Left cardiac atrium (tissue), 4 donors: Measurements from ENCODE around the gene ARHGAP44. TPM values are rescaled to one million over a fixed set of nuclear protein-coding genes. Genes with fewer than 3 reads are reported as not detected.

Experiments
- ATAC-seq, 2 donors: fragments of 200-7000 bp; cut with Tn5 transposase; one replicate each; pipeline ENCODE4 v1.9.1; 2020; ENCODE audit warnings: mild to moderate bottlenecking in 2 of 2, moderate library complexity in 2 of 2
- DNase-seq: peaks from one replicate; pipeline ENCODE4 v3.0.0-alpha.2; 2020
- intact Hi-C, 2 donors: fragments of 100-400 bp; cut with DNase I; formaldehyde crosslinking; loops; one replicate each; pipeline versions ENCODE4 v1.14.1 to v1.15.1; 2022 to 2023
- long read RNA-seq: library from polyadenylated mRNA; unstranded; transcript quantifications from one replicate; pipeline ENCODE4 v2.0.0, GENCODE V29; 2021
- total RNA-seq, 2 donors: library from RNA; stranded (reverse); fragmentation: NEBNext Ultra II Directional; extraction: Animal tissue kit (Norgen Biotek cat#: 25700); gene quantifications; one replicate each; pipeline ENCODE4 v1.2.1, GENCODE V29; 2021
- donor health status: DM: no; HTN: yes; CAD: no.
- donor health status: DM: no; HTN: yes; CAD: no; lungs with severe emphysema.
- donor health status: DM: yes; HTN: yes; CAD: no.
- donor health status: Dilated cardiomyopathy.

The ARHGAP44 gene, protein sequence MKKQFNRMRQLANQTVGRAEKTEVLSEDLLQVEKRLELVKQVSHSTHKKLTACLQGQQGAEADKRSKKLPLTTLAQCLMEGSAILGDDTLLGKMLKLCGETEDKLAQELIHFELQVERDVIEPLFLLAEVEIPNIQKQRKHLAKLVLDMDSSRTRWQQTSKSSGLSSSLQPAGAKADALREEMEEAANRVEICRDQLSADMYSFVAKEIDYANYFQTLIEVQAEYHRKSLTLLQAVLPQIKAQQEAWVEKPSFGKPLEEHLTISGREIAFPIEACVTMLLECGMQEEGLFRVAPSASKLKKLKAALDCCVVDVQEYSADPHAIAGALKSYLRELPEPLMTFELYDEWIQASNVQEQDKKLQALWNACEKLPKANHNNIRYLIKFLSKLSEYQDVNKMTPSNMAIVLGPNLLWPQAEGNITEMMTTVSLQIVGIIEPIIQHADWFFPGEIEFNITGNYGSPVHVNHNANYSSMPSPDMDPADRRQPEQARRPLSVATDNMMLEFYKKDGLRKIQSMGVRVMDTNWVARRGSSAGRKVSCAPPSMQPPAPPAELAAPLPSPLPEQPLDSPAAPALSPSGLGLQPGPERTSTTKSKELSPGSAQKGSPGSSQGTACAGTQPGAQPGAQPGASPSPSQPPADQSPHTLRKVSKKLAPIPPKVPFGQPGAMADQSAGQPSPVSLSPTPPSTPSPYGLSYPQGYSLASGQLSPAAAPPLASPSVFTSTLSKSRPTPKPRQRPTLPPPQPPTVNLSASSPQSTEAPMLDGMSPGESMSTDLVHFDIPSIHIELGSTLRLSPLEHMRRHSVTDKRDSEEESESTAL
- total RNA-seq: 10 to 100 TPM in 1 of 2 donors, 1 to 10 TPM in 1; 7.7 to 10.8 TPM
- long read RNA-seq, partial matches to known transcripts: 3 of 4 reads
- long read RNA-seq, other reads (novel, unspliced or antisense): 1 of 4 reads

DNA sequence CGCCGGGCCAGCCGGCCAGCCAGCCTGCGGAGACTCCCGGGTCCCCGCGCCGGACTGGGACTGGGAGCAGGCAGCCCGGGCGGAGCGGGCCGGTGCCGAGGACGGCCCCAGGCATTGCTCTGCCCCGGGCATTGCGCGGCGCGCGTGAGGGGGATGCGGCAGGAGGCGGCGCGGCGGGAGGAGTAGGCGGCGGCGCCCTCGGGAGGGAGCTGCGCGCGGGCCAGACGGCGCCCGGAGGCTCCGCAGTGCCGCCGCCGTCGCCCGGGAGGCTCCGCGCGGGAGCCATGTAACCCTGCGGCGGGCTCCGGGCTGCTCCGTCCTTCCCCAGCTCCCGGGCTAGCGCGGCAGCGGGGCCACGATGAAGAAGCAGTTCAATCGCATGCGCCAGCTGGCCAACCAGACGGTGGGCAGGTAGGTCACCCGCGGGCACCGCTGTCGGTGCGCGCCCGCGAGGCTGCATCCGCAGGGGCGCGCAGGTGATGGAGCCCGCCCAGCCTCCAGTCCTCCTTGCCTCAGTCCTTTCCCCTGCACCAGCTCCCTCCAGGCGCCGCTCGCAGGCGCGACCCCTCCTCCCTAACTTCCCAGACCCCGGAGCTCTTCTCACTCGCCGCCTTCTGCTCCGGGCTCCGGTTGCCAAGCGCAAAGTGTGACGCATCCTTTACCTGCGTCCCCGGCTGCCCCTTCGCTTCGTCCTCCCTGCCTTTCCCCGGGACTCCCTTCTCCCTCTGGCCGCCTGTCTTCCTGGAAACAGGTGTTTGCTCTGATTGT lies at the start of gene ARHGAP44:
Gene ARHGAP44 (plus strand): TSS at position 18 of the 768 bp plus-strand sequence. CDS start 341 bp downstream, at position 359.
- ATAC-seq (peak; percentile 94 to 96), DNase-seq (peak; percentile 79)
- intact Hi-C loops: no loop called here

DNA sequence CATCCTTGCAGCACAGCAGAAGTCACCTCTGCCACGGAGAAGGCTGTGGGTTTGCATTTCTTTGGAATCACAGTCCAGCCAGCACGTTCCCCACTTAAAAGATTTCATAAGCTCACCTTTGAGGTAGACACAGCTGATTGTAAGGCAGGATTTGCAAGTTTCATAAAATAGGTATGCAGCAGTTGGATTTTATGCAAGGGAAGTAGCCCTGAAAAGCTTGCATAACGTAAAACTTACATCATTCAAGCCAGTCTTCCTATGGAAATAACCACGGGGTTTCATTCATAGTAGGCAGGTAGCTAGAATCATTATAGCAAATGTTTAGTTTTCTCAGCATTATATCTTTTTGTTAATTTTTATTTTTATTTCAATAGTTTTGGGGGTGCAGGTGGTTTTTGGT lies 49.8 kb upstream of the ARHGAP44 start:
- no peak for DNase-seq
- intact Hi-C loops: loop anchor here in 1 of 2 donors (10.0 kb wide), 1 partner anchor 55 kb away; no protein-coding TSS in a partner anchor
- no peak for ATAC-seq

DNA sequence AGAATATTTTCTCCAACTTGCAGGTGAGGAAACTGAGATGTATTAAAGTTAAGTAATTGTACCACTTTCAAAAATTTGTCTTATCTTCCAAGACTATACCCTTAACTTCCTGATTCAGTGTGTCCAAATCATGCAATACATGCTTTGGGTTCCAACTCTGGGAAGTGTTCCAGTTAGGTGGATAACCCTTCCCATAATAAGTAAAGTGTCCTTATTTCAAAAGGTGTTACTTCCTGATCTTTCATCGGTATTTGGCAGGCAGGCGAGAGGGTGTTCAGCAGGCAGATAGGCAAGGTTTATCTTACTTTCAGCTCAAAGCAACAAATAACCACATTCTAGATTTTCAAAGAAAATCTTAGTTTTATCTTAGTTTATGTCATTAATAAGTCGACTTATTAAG lies 46.3 kb upstream of the ARHGAP44 start:
- intact Hi-C loops: loop anchor here in 1 of 2 donors (5.0 kb wide), 1 partner anchor 196 kb away; no protein-coding TSS in a partner anchor
- no peak for DNase-seq
- ATAC-seq: peak; percentile 35 to 43

DNA sequence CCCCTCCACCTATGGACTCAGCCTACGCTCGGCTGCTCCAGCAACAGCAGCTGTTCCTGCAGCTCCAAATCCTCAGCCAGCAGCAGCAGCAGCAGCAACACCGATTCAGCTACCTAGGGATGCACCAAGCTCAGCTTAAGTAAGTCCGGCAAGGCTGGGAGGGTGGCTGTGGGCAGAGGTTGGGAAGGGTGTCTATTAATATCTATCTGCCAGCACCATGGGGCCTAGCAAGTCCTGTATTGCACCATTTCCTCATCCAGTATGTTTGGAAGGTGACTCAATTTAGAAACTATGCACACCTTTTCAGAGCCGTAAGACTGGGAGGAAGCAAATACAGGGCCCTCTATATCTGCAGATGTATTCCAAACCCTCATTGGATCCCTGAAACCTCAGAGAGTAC lies 45.0 kb upstream of the ARHGAP44 start:
- intact Hi-C loops: loop anchor here in 1 of 2 donors (5.0 kb wide), 1 partner anchor 197 kb away; no protein-coding TSS in a partner anchor
- DNase-seq (peak; percentile 48), ATAC-seq (peak; percentile 89 to 92)

DNA sequence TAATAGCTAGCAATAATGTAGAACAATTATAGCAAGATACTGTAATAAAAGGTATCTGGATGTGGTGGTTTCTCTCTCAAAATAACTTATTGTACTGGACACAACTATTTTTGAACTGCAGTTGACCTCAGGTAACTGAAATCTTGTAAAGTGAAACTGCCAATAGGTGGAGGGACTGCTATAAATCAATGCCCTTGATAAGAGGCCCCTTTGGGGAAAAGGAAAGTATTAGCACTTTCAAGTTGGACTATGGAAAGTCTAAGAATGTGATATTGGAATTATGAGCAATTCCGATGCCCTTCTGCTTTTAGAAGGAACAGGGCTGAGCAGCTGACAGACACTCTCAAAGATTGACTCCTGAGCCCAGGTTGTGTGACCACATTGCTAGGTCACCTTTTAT lies 44.5 kb upstream of the ARHGAP44 start:
- DNase-seq (no peak), ATAC-seq (no peak)
- intact Hi-C loops: loop anchor here in 1 of 2 donors (5.0 kb wide), 1 partner anchor 197 kb away; no protein-coding TSS in a partner anchor

DNA sequence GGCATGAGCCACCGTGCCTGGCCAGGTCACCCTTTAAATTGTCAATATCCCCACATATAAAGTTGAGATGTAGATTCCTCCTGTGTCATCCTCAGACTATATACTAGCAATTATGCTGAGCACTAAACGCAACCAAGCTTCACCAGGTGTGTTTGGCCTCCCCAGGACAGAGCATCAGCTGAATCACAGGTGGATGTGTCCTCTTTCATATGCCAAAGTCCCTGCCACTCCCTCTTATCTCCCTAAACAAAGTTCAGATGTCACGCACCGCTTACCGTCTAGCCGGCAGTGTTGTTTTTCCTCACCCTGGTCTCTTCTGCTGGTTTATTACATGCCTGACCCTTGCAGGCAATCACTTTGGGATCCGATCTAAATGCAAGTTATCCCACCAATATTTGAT lies 43.8 kb upstream of the ARHGAP44 start:
- no peak for ATAC-seq
- intact Hi-C loops: no loop called here

DNA sequence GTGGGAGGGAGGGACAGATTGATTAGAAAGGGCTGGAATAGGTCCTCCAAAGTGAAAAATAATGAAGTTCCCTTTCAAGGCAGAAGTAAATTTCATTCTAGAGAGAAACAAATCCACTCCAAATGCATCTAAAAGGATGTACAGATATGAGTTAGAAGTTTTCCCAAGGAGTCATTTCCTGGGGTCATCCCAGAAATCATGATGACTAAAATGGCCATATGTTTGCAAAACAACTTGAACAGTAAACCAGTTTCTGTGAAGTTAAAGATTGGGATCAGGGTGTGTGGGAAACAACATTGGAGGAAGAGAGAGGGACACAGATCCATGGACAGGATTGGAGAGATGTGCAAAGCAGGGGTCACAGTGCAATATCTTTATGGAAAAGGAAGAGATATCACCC lies 32.5 kb upstream of the ARHGAP44 start:
- DNase-seq (no peak), ATAC-seq (no peak)
- intact Hi-C loops: no loop called here

More for the DNA sequence above, 43.8 kb upstream of the ARHGAP44 start:
- no peak for DNase-seq

DNA sequence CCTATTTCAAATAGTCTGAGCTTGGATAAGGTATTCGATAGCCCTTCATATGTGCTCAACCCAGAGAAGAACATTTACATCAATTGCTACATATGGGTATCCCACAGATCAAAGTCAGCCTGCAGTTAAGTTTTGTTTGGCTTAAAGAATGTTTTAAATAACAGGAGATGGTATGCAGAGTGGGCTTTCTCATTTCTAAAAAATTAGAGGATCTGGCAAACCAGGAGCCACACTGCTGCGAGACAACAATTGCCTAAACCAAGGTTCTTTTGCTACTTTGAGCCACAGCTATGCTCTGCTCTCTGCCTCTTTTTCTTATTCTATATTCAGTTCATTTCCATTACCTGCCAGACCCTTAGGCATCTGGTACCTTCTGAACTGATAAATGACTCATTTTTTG lies 30.2 kb upstream of the ARHGAP44 start:
- ATAC-seq (no peak), DNase-seq (no peak)
- intact Hi-C loops: no loop called here

DNA sequence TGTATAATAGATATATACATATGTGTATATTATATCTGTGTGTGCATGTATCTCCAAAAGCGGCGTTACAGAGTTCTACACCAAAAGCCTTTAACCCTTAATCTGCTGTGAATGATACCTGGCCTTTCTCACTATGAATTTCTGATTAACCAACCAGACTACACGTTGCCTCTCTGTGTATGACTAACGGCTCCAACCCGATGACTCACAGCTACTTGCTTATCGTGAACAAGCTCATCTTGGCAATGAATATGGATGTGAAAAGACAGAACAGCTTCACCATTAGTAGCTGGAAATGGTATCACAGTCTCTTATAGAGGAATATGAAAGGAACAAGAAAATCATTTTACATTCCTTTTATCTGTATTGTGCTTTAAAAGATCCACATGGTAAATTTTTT lies 23.8 kb upstream of the ARHGAP44 start:
- ATAC-seq: peak; percentile 89 to 96
- intact Hi-C loops: loop anchor here in 1 of 2 donors (10.0 kb wide), 1 partner anchor 219 kb away; no protein-coding TSS in a partner anchor
- DNase-seq: peak; percentile 67

DNA sequence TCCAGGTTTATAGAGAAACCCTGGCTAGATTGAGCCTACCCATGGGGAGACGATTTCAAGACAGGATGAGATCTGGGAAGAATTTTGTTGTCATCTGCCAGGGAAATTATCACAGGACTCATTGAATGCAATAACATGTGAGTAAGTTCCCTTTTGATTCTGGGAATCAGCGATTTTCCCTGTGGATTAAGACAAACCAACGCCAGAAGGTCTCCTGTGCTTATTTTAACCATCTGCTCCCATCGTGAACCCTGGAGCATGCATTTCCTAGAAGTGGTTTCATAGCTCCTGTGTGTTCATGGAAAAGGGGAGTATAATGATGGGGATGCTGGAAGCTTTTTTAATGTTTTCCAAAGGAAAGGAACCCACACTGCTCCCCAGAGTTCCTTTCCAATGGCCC lies 21.0 kb upstream of the ARHGAP44 start:
- intact Hi-C loops: loop anchor here in 1 of 2 donors (10.0 kb wide), 1 partner anchor 217 kb away; no protein-coding TSS in a partner anchor
- DNase-seq (no peak), ATAC-seq (no peak)

DNA sequence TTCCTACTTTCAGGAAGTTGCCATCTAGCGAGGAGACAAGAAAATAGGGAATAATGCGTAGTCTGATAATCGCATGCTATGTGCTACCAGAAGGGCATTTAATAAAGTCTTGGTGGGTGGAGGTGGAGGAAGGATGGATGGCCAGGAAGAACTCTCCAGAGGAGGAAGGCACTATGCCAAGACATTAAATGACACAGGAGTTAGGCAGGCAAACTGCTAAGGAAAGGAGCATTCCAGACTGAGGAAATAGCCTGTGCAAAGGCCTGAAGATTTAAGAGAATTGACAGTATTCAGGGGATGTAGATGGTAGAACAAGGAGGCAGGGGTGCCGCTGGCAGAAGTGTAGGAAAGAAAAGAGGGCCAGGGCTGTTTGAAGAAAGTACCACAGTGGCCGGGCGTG lies 19.3 kb upstream of the ARHGAP44 start:
- DNase-seq (no peak), ATAC-seq (no peak)
- intact Hi-C loops: loop anchor here in 1 of 2 donors (10.0 kb wide), 1 partner anchor 215 kb away; no protein-coding TSS in a partner anchor

DNA sequence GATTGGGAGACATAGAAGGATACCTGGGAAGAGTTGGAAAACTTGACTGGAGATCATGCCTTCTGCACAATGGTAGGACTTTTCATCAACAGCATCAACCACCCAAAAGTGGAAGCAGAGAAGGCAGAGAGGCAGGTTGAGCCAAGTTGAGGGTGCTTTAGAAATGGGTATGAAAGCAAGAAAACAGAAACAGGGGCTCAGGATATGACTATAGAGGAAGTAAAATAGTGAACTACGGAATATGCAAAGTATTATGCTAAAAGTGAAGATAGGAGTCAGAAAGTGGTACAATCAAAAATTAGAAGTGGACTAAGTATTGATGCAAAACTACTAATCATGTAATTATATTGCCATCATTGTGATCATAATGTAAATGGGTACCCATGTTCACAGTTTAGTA lies 16.1 kb upstream of the ARHGAP44 start:
- ATAC-seq: no peak
- intact Hi-C loops: no loop called here

DNA sequence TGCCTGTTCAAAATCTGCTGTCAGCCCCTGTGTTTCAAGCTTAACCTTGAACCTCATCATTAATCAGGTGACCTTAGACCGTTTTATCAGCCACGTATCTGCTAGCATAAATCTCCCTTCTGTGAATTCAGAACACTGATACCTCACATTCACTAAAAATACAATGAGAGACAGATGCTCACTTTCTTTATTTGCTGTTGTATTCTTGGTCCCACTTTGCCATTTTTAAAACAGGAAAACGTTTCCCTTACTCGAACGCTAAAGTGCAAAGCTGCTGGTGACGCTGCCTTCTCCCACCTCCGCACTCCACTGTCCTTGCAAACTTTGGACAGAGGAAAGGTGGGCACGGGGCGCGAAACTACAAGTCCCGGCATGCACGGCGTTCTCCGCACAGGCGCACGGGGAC lies 220 bp upstream of the ARHGAP44 start:
- intact Hi-C loops: no loop called here
- ATAC-seq (no peak), DNase-seq (no peak)

More for the DNA sequence above, 16.1 kb upstream of the ARHGAP44 start:
- DNase-seq: no peak

DNA sequence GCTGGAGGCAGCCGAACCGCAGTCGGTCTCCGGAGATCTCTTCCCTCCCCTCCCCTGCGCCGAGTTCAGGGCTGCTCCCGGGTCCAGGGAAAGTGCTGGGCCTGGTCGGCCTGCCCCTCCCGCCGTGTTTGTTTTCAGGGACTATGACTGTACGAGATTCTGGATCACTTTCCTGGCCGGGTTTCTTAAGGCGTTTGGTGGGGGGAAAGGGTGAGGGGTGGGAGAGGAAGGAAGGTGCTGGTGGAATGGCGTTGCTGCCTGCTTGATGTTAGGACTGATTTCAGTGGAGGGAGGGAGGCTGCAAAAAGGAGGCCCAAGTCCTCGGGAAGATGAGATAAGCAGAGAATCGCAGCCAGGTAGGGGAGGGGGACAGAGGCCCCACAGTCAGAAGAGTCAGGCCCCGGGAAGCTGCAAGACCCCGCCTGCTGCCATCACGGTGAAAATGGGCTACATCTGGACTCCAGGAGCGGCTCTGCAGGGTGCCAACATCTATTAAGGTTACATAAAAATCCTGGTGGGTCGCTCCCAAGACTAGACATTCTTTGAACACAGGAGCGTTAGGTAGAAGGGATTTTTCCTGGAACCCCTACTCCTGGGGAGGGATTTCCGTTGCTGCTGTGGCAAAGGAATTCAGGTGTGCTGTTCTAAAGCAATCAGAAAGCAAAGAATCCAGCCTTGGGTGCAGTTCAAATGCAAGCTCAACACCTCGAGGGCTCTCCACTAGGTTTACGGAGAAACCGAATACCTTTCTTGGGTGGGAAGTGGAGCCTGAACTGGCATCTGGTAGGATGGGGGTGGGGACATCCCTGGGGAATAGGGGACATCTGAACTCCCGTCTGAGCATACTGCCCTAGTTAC lies 1.2 kb downstream of the ARHGAP44 start:
- ATAC-seq (peak; percentile 19 to 34), DNase-seq (no peak)
- intact Hi-C loops: no loop called here

DNA sequence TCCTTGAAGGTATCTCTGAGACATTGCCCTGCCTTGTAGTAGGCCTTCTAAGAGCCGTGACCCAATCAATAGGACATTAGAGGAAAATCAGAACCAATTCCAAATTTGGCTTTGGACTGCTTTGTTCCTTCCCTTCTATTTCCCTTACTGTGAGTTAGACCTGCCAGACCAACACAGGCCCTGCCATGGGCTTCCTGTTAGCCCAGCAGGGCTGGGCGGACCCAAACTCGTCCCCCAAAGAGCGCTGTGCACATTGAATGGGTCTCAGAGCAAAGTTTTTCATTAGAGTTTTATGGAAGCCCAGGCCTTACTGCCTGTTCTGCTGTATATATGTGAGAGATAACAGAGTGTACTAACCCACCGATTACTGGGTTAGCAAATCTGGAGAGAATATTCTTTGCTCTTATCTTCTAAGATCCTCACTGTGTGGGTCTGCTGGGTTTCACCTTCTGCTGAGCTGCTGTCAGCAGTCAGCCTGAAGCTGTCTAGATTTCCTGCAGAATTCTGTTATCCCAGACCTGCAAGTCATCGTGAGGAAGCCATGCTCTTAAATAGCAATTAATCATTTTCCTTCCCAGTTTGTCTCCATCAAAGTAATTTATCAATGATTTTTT lies 5.7 kb downstream of the ARHGAP44 start:
- intact Hi-C loops: no loop called here
- DNase-seq (no peak), ATAC-seq (peak in 1 of 2 donors; percentile 25)

DNA sequence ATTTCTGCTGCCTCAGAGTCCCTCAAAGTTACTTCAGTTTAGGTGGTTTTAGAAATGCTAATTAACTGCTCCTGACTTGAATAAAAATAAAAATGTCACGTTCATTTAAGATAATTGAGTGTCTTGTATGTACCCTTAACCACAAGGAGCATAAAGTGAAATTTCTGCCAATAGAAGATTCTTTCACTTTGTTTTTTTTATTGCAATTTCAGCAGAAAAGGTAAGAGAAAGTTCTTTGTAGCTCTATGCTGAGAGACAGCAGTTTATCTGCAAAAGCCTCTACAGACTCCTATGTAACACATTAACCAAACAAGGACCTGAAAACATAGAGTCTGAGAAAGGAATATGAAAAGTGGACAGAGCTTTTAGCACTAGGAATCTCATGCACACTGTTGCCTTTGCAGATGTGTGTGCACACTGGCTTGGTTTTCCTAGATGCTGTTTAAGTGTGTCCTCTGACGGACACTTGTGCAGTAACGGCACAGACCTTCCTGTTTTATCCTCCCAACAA lies 11.6 kb downstream of the ARHGAP44 start:
- ATAC-seq (no peak), DNase-seq (no peak)
- intact Hi-C loops: no loop called here

DNA sequence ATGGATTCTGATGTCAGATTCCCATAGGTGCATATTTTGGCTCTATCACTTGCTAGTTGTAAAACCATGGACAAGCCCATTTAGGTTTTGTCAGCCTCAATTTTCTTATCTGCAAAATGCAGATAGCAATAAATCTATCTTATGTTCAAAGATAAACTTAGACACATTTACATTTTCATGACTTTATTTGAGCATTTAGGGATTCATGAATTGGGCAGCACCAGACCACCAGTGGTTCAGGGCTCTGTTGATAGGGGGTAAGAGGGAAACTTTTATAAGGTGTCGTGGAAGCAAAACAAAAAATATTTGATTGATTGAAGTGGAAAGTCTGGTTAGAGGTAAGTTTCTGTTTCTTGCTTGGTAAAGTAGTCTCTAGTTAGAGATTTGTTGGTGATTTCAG lies 17.3 kb downstream of the ARHGAP44 start:
- intact Hi-C loops: no loop called here
- DNase-seq (no peak), ATAC-seq (no peak)
